GM12878 (cell line): Measurements from ENCODE around the gene BAG5. TPM values are rescaled to one million over a fixed set of nuclear protein-coding genes. Genes with fewer than 3 reads are reported as not detected.
A peak's percentile ranks its signal among the peaks of the same experiment; 100 is the strongest.

Experiments
- ATAC-seq: fragments of 200-7000 bp; cut with Tn5 transposase; 3 replicates; pipeline ENCODE4 v1.9.1; 2020; ENCODE audit warnings: mild to moderate bottlenecking, moderate library complexity
- BruUV-seq: library from RNA; stranded (reverse); fragments of 400-500 nt; replicated peaks from 2 replicates; lab custom pipeline; 2021; lab: Mats Ljungman, UMichigan
- CTCF ChIA-PET: fragments of 300-600 bp; sonication (Branson Sonifier 250); formaldehyde crosslinking; extraction: SDS; loops from one replicate; lab custom pipeline; 2021; ENCODE audit warnings: inconsistent platforms; lab: Yijun Ruan, JAX
- POLR2A ChIA-PET: fragments of 350-600 bp; formaldehyde crosslinking; extraction: SDS; loops from one replicate; lab custom pipeline; 2021; ENCODE audit warnings: inconsistent platforms; lab: Charles Lee
- RAD21 ChIA-PET: fragments of 300-600 bp; sonication (Branson Sonifier 250); formaldehyde crosslinking; loops from one replicate; lab custom pipeline; 2023; ENCODE audit warnings: antibody characterized with exemption; ENCODE audit not compliant: unreplicated experiment; lab: Charles Lee
- SMC1A ChIA-PET: fragments of 300-600 bp; sonication (Branson Sonifier 250); formaldehyde crosslinking; loops from one replicate; lab custom pipeline; 2023; ENCODE audit not compliant: unreplicated experiment, uncharacterized antibody; lab: Charles Lee
- DNase-seq: peaks from one replicate; pipeline ENCODE4 v3.0.0-alpha.2; 2011; ENCODE audit warnings: low read depth, low spot score
- FAIRE-seq: peaks from 3 replicates; lab custom pipeline; 2011; peaks lifted over from hg19 to GRCh38; lab: Jason Lieb, UNC
- H2AFZ ChIP-seq: 2 replicates; pipeline ENCODE4 v1.6.0; 2011; ENCODE audit warnings: low read depth, low read length, control low read depth; ENCODE audit not compliant: control insufficient read depth
- H3K27ac ChIP-seq: 2 replicates; pipeline ENCODE4 v1.5.1; 2011; ENCODE audit warnings: control low read depth; ENCODE audit not compliant: control insufficient read depth, insufficient read depth
- H3K27me3 ChIP-seq, 2 experiments: replicated peaks in 1 of 2; 2 replicates each; pipeline versions ENCODE4 v1.6.0 to v1.6.1; 2011; ENCODE audit warnings: low read length in 1 of 2; ENCODE audit not compliant: control insufficient read depth in 2 of 2, insufficient read depth in 2 of 2
- H3K36me3 ChIP-seq, 2 experiments: 2 replicates each; pipeline ENCODE4 v1.5.1; 2011; ENCODE audit warnings: low read length in 1 of 2; ENCODE audit not compliant: control insufficient read depth in 2 of 2, insufficient read depth in 2 of 2
- H3K4me1 ChIP-seq: 2 replicates; pipeline ENCODE4 v1.6.1; 2011; ENCODE audit warnings: mild to moderate bottlenecking, low read length, moderate library complexity, mixed read lengths; ENCODE audit not compliant: control insufficient read depth, insufficient read depth
- H3K4me2 ChIP-seq: 2 replicates; pipeline ENCODE4 v1.6.0; 2011; ENCODE audit warnings: control low read depth; ENCODE audit not compliant: control insufficient read depth, insufficient read depth
- H3K4me3 ChIP-seq: fragments of 200-600 bp; sonication (generic); 2 replicates; pipeline ENCODE4 v1.5.1; 2016
- H3K79me2 ChIP-seq: 2 replicates; pipeline ENCODE4 v1.6.0; 2011; ENCODE audit warnings: low read length; ENCODE audit not compliant: control insufficient read depth, insufficient read depth
- H3K9ac ChIP-seq: 2 replicates; pipeline ENCODE4 v1.8.0; 2011; ENCODE audit warnings: low read length, control low read depth, mixed read lengths; ENCODE audit not compliant: control insufficient read depth, insufficient read depth
- H3K9me3 ChIP-seq: replicated peaks from 3 replicates; pipeline ENCODE4 v1.5.1; 2011; ENCODE audit warnings: mild to moderate bottlenecking, low read length; ENCODE audit not compliant: control insufficient read depth, insufficient read depth
- H4K20me1 ChIP-seq: 2 replicates; pipeline ENCODE4 v1.6.0; 2011; ENCODE audit not compliant: control insufficient read depth, insufficient read depth
- ATF7 ChIP-seq: fragments of 450-650 bp; IDR thresholded peaks from 2 replicates; pipeline ENCODE4 v1.6.1; 2016; ENCODE audit warnings: low read depth, mild to moderate bottlenecking
- CBX3 ChIP-seq: fragments of 200-600 bp; sonication (generic); IDR thresholded peaks from 2 replicates; pipeline ENCODE4 v1.6.1; 2016; ENCODE audit warnings: low read depth, borderline replicate concordance
- JUNB ChIP-seq: IDR thresholded peaks from 2 replicates; pipeline ENCODE4 v1.6.1; 2016; ENCODE audit warnings: antibody characterized with exemption, mild to moderate bottlenecking
- MEF2A ChIP-seq: IDR thresholded peaks from 2 replicates; pipeline ENCODE4 v1.6.1; 2011; ENCODE audit warnings: low read depth, mild to moderate bottlenecking, low read length, moderate library complexity; ENCODE audit not compliant: insufficient read depth
- RAD21 ChIP-seq: IDR thresholded peaks from 2 replicates; pipeline ENCODE4 v1.6.1; 2011; ENCODE audit warnings: mild to moderate bottlenecking, low read depth, low read length, moderate library complexity; ENCODE audit not compliant: insufficient read depth
- SPI1 ChIP-seq: IDR thresholded peaks from 2 replicates; pipeline ENCODE4 v1.6.1; 2011; ENCODE audit warnings: low read depth, mild to moderate bottlenecking, low read length, moderate library complexity, borderline replicate concordance; ENCODE audit not compliant: insufficient read depth
- SREBF1 ChIP-seq: IDR thresholded peaks from 2 replicates; pipeline ENCODE4 v1.6.1; 2012; ENCODE audit warnings: mild to moderate bottlenecking, low read length
- SREBF2 ChIP-seq: IDR thresholded peaks from 2 replicates; pipeline ENCODE4 v1.6.1; 2012; ENCODE audit warnings: mild to moderate bottlenecking, low read length
- SRF ChIP-seq, 2 experiments: IDR thresholded peaks; 2 replicates each; pipeline ENCODE4 v1.6.1; 2011; ENCODE audit warnings: low read depth in 2 of 2, low read length in 2 of 2, mild to moderate bottlenecking in 1 of 2, moderate library complexity in 1 of 2
- ZNF384 ChIP-seq: IDR thresholded peaks from 2 replicates; pipeline ENCODE4 v1.6.1; 2012; ENCODE audit warnings: low read depth, mild to moderate bottlenecking, low read length, improper control_type of control experiment, borderline replicate concordance
- ZZZ3 ChIP-seq: IDR thresholded peaks from 2 replicates; pipeline ENCODE4 v1.6.1; 2011; ENCODE audit warnings: low read depth; ENCODE audit not compliant: control insufficient read depth, insufficient read length
- WGBS: methylation state at CpG from one replicate; pipeline ENCODE4 v1.1.6; 2016; ENCODE audit warnings: low lambda C conversion rate; ENCODE audit not compliant: insufficient replicate concordance, insufficient coverage; ENCODE audit errors: missing lambda C conversion rate; 5-methylcytosine and 5-hydroxymethylcytosine counted together
- in situ Hi-C: fragments of 300-500 bp; cut with MboI; formaldehyde crosslinking; loops from 9 replicates; pipeline ENCODE4 v1.14.3; 2018; ENCODE audit warnings: mixed read lengths
- intact Hi-C: fragments of 100-400 bp; cut with micrococcal nuclease; formaldehyde crosslinking; loops from one replicate; pipeline ENCODE4 v1.14.2; 2022; ENCODE audit not compliant: unreplicated experiment
- polyA plus RNA-seq, 11 experiments: library from polyadenylated mRNA; depleted of rRNA in 4 of 11; unstranded in 6 of 11; stranded (reverse) in 5 of 11; fragments of >200 nt; fragmentation: Nextera tagmentation in 4 of 11; fragmentation: Illumina TruSeq in 1 of 11; extraction: Ambion mirVana in 4 of 11; extraction: Trizol in 1 of 11; gene quantifications; 1 replicate in 1 of 11; 2 replicates in 10 of 11; pipeline versions ENCODE4 v1.2.1 to v1.2.3, GENCODE V29; 2011 to 2016; ENCODE audit warnings: inconsistent platforms in 2 of 11, missing spikeins in 2 of 11, low read depth in 1 of 11
- total RNA-seq, 4 experiments: library from RNA; depleted of rRNA in 3 of 4; stranded (reverse); fragments of >200 nt in 3 of 4; fragmentation: Illumina TruSeq in 1 of 4; extraction: Trizol in 1 of 4; gene quantifications; 2 replicates each; pipeline versions ENCODE4 v1.2.1 to v1.2.3, GENCODE V29; 2013 to 2021

BAG5 gene
- total and polyA plus RNA-seq, 10 of the 15 experiments (the other 5 are each of a cell fraction or from before 2014, with no cell fraction given), result 9.9 to 30.5 (median 20.1) TPM

DNA sequence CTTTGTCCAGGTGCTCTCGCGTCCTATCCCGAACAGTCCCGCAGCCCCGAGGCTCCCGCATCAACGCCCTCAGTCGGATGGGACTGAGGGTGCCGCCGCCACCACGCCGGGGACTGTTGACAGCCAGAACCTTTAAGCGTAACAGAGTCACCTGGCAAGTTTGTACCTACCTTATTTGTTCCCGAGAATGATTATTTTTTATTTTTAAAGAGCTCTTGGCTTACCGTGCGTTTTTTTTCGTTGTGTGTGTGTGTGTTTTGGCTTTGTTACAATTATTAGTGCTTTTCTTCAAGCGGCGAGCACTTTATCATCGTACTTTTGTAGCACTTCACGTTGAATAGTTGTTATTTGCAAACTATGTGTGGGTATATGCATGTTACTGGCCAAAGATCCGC, 766 bp upstream of the BAG5 start:
- Histone ChIP-seq H3K27ac (peak overlapping the region; percentile 94), H4K20me1 (0 out of 2 replicates have a peak, but pooled peaks cover 6% of the 10 kb centered on the region), H3K36me3 (peaks cover 0 to 14% of the 10 kb centered on the region in 2 experiments; a peak in 3 of 4 replicates), H3K79me2 (peaks cover 83% of the 10 kb centered on the region), H3K4me1 (peaks cover 22% of the 10 kb centered on the region), H3K4me2 (peak overlapping the region; percentile 88), H3K9me3 (no peaks in the 10 kb centered on the region), H3K27me3 (no peaks in the 10 kb centered on the region), H3K9ac (peak overlapping the region; percentile 82), H3K4me3 (peak overlapping the region; percentile 97), H2AFZ (peak overlapping the region; percentile 96)
- FAIRE-seq (no peak), DNase-seq (no peak), ATAC-seq (no peak)
- TSS peak; percentile 84 for BruUV-seq
- WGBS, result under 1% methylated on average over 22 of the region's 22 CpGs
- ChIA-PET POLR2A (interaction anchor here (1.2 to 1.6 kb wide), 2 partner anchors 36 to 126 kb away, joined by 4 to 5 read pairs; no protein-coding TSS in a partner anchor), SMC1A (no interaction called here), RAD21 (no interaction called here), CTCF (no interaction called here)
- TF ChIP-seq JUNB (no peak), SPI1 (no peak), SREBF2 (no peak), ZZZ3 (no peak), MEF2A (no peak), SREBF1 (no peak), SRF (IDR thresholded peaks at IDR 0.05; ENCODE audit: low read depth in 2 of 2, low read length in 2 of 2) (no peak), ZNF384 (no peak), ATF7 (no peak), RAD21 (no peak), CBX3 (no peak)
- in situ Hi-C loops, result no loop called here
- intact Hi-C loops, result loop anchor here (5.0 kb wide), 1 partner anchor 69 kb away; no protein-coding TSS in a partner anchor
